Panc1 (cell line): ENCODE data around the gene SEPTIN5. TPM values are rescaled to one million over a fixed set of nuclear protein-coding genes. Genes with fewer than 3 reads are reported as not detected.

Source experiments
- ATAC-seq: fragments of 200-7000 bp; cut with Tn5 transposase; 2 replicates; pipeline ENCODE4 v1.9.1; 2020; ENCODE audit warnings: mild to moderate bottlenecking, moderate library complexity
- BruUV-seq: library from RNA; stranded (reverse); fragments of 400-500 nt; replicated peaks from 2 replicates; lab custom pipeline; 2021; lab: Mats Ljungman, UMichigan
- CTCF ChIA-PET: fragments of 300-600 bp; sonication (Branson Sonifier 250); formaldehyde crosslinking; loops from one replicate; lab custom pipeline; 2022; ENCODE audit warnings: antibody characterized with exemption; lab: Charles Lee
- POLR2A ChIA-PET: fragments of 300-600 bp; sonication (Branson Sonifier 250); formaldehyde crosslinking; loops from one replicate; lab custom pipeline; 2022; ENCODE audit warnings: antibody characterized with exemption; lab: Charles Lee
- DNase-seq: peaks from one replicate; pipeline ENCODE4 v3.0.0-alpha.2; 2010; ENCODE audit warnings: low read depth, low spot score
- H3K27ac ChIP-seq: 2 replicates; pipeline ENCODE4 v1.5.1; 2011; ENCODE audit warnings: mild to moderate bottlenecking, low read length, inconsistent platforms
- H3K27me3 ChIP-seq: fragments of 200-500 bp; sonication (Bioruptor generic); 2 replicates; pipeline ENCODE4 v1.6.0; 2014; ENCODE audit warnings: low read length, inconsistent platforms; ENCODE audit not compliant: control insufficient read depth, insufficient read depth
- H3K36me3 ChIP-seq: fragments of 200-500 bp; sonication (Bioruptor generic); 2 replicates; pipeline ENCODE4 v1.5.1; 2014; ENCODE audit warnings: inconsistent platforms, mild to moderate bottlenecking, low read length, moderate library complexity; ENCODE audit not compliant: control insufficient read depth, insufficient read depth
- H3K4me1 ChIP-seq: 2 replicates; pipeline ENCODE4 v1.5.1; 2011; ENCODE audit warnings: inconsistent platforms, mild to moderate bottlenecking, low read length, moderate library complexity; ENCODE audit not compliant: control insufficient read depth, insufficient read depth
- H3K4me3 ChIP-seq, 2 experiments: 2 replicates each; pipeline ENCODE4 v1.5.1; 2011 to 2012; ENCODE audit warnings: low read depth in 2 of 2, low read length in 2 of 2, mild to moderate bottlenecking in 2 of 2, inconsistent platforms in 1 of 2, moderate library complexity in 1 of 2
- H3K9me3 ChIP-seq: fragments of 200-500 bp; sonication (Bioruptor generic); 2 replicates; pipeline ENCODE4 v1.5.1; 2014; ENCODE audit warnings: low read depth, mild to moderate bottlenecking, inconsistent platforms, low read length, moderate library complexity; ENCODE audit not compliant: control insufficient read depth, insufficient read depth
- POLR2AphosphoS5 ChIP-seq: IDR thresholded peaks from 2 replicates; pipeline ENCODE4 v1.6.1; 2012; ENCODE audit warnings: mild to moderate bottlenecking, low read depth, low read length, moderate library complexity
- SIN3A ChIP-seq: IDR thresholded peaks from 2 replicates; pipeline ENCODE4 v1.6.1; 2012; ENCODE audit warnings: low read depth, mild to moderate bottlenecking, low read length, moderate library complexity, borderline replicate concordance; ENCODE audit not compliant: insufficient read depth
- TCF7L2 ChIP-seq: IDR thresholded peaks from 2 replicates; pipeline ENCODE4 v1.6.1; 2011; ENCODE audit warnings: mild to moderate bottlenecking, low read depth, low read length, inconsistent platforms
- in situ Hi-C: cut with HindIII; loops from 2 replicates; pipeline ENCODE4 v1.10.0; 2016; ENCODE audit warnings: low sequenced_read_pairs, low pct_unique_long_range_greater_than_20kb
- intact Hi-C: fragments of 100-400 bp; cut with micrococcal nuclease; formaldehyde crosslinking; loops from one replicate; pipeline ENCODE4 v1.10.0; 2022; ENCODE audit not compliant: unreplicated experiment
- total RNA-seq: library from RNA; stranded (reverse); gene quantifications from one replicate; pipeline ENCODE4 v1.2.1, GENCODE V29; 2021; ENCODE audit not compliant: unreplicated experiment
- TF ChIP-seq, protein P1 (sequence below): fragments of 450-650 bp; IDR thresholded peaks from 2 replicates; pipeline ENCODE4 v1.5.1; 2017; ENCODE audit warnings: mild to moderate bottlenecking
- TF ChIP-seq, protein P2 (sequence below), 2 experiments: IDR thresholded peaks; 2 replicates each; pipeline ENCODE4 v1.6.1; 2011 to 2012; ENCODE audit warnings: low read depth in 2 of 2, control low read depth in 1 of 2, low read length in 1 of 2, mild to moderate bottlenecking in 1 of 2, moderate library complexity in 1 of 2; ENCODE audit not compliant: insufficient read depth in 1 of 2

Gene SEPTIN5
- total RNA-seq, 1 experiment from 2014 or later, result 17.2 TPM

DNA sequence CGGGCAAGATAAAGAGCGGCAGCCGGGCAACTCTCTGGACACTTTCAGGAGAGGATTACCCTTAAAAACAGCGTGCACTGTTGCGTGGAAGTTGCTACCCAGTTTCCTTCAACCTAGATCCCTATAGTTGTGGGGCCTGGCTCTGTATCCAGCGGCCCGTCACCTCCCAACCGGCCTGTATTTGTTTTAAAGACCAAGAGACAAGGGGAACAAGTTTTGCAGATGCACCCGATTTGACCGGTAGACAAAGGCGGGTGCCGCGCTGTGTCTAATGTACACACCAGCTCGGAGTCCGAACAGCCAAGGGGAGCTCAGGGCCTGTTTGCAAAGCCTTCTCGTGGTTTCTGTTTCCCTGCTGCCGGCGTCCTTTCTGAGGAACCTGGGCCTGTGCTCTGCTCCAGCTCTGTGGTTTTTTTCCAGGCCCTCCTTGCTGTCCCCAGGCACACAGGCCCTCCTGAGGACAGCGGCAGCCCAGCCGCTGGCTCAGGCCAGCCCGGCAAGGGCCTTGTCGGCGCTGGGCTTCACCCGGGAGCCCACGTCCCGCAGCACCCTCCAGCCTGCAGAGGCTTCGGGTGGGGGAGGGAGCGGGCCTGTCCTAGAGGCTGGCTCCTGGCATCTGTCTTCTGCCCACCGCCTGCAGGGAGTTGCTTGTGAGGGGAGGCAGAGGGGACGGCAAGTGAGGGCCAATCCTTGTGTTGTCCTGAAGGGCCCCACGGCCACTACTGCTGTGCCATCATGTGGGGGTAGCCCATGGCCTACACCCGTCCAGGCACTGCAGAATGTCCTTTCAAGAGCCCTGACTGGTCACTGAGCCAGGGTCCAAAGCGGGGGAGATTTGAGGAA is 47.6 kb downstream of the SEPTIN5 start:
- intact Hi-C loops, result no loop called here
- Histone ChIP-seq H3K27me3 (no peaks in the 10 kb centered on the region), H3K4me1 (peaks cover 26% of the 10 kb centered on the region), H3K4me3 (peak overlapping the region; percentile 52 to 60), H3K36me3 (no peaks in the 10 kb centered on the region; the same call in 1 of the 2 replicates), H3K27ac (peak overlapping the region; percentile 88), H3K9me3 (no peaks in the 10 kb centered on the region)
- DNase-seq, result no peak
- ChIA-PET CTCF (no interaction called here), POLR2A (no interaction called here)
- ATAC-seq, result no peak
- no TSS peak for BruUV-seq
- in situ Hi-C loops, result no loop called here
- no peak for TF ChIP-seq SIN3A
- TF ChIP-seq, protein P1, sequence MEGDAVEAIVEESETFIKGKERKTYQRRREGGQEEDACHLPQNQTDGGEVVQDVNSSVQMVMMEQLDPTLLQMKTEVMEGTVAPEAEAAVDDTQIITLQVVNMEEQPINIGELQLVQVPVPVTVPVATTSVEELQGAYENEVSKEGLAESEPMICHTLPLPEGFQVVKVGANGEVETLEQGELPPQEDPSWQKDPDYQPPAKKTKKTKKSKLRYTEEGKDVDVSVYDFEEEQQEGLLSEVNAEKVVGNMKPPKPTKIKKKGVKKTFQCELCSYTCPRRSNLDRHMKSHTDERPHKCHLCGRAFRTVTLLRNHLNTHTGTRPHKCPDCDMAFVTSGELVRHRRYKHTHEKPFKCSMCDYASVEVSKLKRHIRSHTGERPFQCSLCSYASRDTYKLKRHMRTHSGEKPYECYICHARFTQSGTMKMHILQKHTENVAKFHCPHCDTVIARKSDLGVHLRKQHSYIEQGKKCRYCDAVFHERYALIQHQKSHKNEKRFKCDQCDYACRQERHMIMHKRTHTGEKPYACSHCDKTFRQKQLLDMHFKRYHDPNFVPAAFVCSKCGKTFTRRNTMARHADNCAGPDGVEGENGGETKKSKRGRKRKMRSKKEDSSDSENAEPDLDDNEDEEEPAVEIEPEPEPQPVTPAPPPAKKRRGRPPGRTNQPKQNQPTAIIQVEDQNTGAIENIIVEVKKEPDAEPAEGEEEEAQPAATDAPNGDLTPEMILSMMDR, result no peak
- no peak for TF ChIP-seq TCF7L2
- TF ChIP-seq POLR2AphosphoS5, result no peak
- TF ChIP-seq, protein P2, sequence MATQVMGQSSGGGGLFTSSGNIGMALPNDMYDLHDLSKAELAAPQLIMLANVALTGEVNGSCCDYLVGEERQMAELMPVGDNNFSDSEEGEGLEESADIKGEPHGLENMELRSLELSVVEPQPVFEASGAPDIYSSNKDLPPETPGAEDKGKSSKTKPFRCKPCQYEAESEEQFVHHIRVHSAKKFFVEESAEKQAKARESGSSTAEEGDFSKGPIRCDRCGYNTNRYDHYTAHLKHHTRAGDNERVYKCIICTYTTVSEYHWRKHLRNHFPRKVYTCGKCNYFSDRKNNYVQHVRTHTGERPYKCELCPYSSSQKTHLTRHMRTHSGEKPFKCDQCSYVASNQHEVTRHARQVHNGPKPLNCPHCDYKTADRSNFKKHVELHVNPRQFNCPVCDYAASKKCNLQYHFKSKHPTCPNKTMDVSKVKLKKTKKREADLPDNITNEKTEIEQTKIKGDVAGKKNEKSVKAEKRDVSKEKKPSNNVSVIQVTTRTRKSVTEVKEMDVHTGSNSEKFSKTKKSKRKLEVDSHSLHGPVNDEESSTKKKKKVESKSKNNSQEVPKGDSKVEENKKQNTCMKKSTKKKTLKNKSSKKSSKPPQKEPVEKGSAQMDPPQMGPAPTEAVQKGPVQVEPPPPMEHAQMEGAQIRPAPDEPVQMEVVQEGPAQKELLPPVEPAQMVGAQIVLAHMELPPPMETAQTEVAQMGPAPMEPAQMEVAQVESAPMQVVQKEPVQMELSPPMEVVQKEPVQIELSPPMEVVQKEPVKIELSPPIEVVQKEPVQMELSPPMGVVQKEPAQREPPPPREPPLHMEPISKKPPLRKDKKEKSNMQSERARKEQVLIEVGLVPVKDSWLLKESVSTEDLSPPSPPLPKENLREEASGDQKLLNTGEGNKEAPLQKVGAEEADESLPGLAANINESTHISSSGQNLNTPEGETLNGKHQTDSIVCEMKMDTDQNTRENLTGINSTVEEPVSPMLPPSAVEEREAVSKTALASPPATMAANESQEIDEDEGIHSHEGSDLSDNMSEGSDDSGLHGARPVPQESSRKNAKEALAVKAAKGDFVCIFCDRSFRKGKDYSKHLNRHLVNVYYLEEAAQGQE (IDR thresholded peaks at IDR 0.05; ENCODE audit: insufficient read depth in 1 of 2, low read depth in 2 of 2, low read length in 1 of 2), result no peak

DNA sequence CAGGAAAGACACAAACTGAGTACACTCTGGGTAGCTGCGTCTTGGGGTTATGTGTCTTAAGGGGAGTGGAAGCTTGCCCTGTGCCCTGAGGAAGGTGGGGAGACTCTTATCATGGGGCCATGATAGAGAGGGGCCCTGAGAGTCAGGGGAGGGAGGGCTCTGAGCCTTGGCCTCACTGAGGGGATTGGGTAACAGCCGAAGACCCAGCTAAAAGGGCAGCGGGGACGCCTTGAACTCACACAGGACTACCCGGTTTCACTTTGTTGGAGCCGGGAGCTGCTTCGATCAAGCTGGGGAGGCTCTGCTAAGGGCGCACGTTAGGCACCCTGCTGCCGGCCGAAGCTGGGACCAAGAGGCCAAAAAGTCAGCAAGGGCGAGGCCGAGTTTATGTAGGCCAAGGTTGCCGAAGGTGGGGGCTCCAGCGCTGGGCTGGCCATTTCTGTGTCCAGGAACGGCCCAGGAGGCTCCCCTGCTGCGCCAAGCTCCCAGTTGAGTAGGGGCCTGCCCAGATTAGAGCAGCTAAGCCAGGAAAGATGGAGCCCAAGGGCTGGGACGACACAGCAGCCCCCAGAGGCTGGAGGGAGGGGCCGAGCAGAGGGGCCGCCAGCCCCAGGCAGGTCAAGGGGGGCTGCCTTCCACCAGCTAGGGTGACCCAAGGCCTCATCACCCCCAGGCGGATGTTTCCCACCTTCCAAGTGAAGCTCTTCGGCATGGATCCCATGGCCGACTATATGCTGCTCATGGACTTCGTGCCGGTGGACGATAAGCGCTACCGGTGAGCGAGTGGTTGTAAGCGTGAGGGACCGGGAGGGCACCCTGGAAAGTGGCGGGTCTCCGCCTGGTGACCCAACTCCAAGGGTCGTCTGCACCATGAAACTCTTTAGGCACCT is 48.5 kb downstream of the SEPTIN5 start:
- POLR2A ChIA-PET, result no interaction called here
- ATAC-seq, result no peak

More for the DNA sequence above, 48.5 kb downstream of the SEPTIN5 start:
- Histone ChIP-seq H3K9me3 (no peaks in the 10 kb centered on the region), H3K4me1 (peaks cover 27% of the 10 kb centered on the region), H3K27me3 (no peaks in the 10 kb centered on the region), H3K36me3 (no peaks in the 10 kb centered on the region; the same call in 1 of the 2 replicates), H3K27ac (peak overlapping the region; percentile 88), H3K4me3 (peak overlapping the region; percentile 52 to 60)
- in situ Hi-C loops (no loop called here), intact Hi-C loops (no loop called here)
- DNase-seq, result no peak
- no TSS peak for BruUV-seq
- CTCF ChIA-PET, result no interaction called here
- TF ChIP-seq, protein P1, result no peak
- no peak for TF ChIP-seq POLR2AphosphoS5
- TF ChIP-seq, protein P2 (IDR thresholded peaks at IDR 0.05; ENCODE audit: insufficient read depth in 1 of 2, low read depth in 2 of 2, low read length in 1 of 2), result no peak
- TF ChIP-seq SIN3A, result no peak
